DND-41 (cell line): ENCODE measurements around the gene TENT5A.

Source experiments
- CTCF ChIP-seq: IDR thresholded peaks from 2 replicates; pipeline ENCODE4 v1.5.1; 2012; ENCODE audit warnings: borderline replicate concordance, low read length, moderate library complexity, mild to moderate bottlenecking; ENCODE audit not compliant: poor library complexity, severe bottlenecking; ENCODE audit errors: extremely low read depth
- EZH2 ChIP-seq: IDR thresholded peaks from 3 replicates; pipeline ENCODE4 v1.6.1; 2012; ENCODE audit warnings: borderline replicate concordance, low read depth, mild to moderate bottlenecking, moderate library complexity, low read length, inconsistent platforms; ENCODE audit not compliant: severe bottlenecking

GRCh38 chr6:81749707-81750106, 2.8 kb downstream of the TENT5A start:
- TF ChIP-seq CTCF = no peak
- no peak for TF ChIP-seq EZH2
